22Rv1 (cell line): ENCODE measurements around the gene MYRFL.

Source experiments
- CTCF ChIP-seq: fragments of 450-650 bp; IDR thresholded peaks from 2 replicates; pipeline ENCODE4 v1.5.1; 2017; ENCODE audit warnings: mild to moderate bottlenecking
- ZFX ChIP-seq: fragments of 450-650 bp; IDR thresholded peaks from 2 replicates; pipeline ENCODE4 v1.6.1; 2017; ENCODE audit warnings: antibody characterized with exemption, borderline replicate concordance

GRCh38 chr12:69972136-69972535 lies 147.1 kb downstream of the MYRFL start:
- TF ChIP-seq CTCF (no peak), ZFX (no peak)
